Measurements from ENCODE around the gene ACER3. TPM values are rescaled to one million over a fixed set of nuclear protein-coding genes. Genes with fewer than 3 reads are reported as not detected.

Gene ACER3
- total RNA-seq, 6 donors from 2014 or later = 10.5 to 46.7 (median 17.1) TPM

GRCh38 chr11:76843907-76844306 is 16.8 kb upstream of the ACER3 start:
- Histone ChIP-seq H3K9me3 (no peaks in the 10 kb centered on the region), H3K4me3 (no peak overlapping the region), H3K4me1 (peaks cover 5 to 12% (median 9%) of the 10 kb centered on the region in 4 donors), H3K27ac (no peak overlapping the region), H3K36me3 (no peaks in the 10 kb centered on the region), H3K27me3 (no peaks in the 10 kb centered on the region)
- ATAC-seq (ENCODE audit: low FRiP score in 2 of 2) (no peak), DNase-seq (no peak)
- TF ChIP-seq POLR2A (IDR thresholded peaks at IDR 0.05) = no peak
- TF ChIP-seq POLR2AphosphoS5 (IDR thresholded peaks at IDR 0.05) = no peak
- TF ChIP-seq EP300 (IDR thresholded peaks at IDR 0.05) = no peak
- WGBS, 2 donors = 98 to 100% methylated on average over 3 of the region's 3 CpGs

DNA sequence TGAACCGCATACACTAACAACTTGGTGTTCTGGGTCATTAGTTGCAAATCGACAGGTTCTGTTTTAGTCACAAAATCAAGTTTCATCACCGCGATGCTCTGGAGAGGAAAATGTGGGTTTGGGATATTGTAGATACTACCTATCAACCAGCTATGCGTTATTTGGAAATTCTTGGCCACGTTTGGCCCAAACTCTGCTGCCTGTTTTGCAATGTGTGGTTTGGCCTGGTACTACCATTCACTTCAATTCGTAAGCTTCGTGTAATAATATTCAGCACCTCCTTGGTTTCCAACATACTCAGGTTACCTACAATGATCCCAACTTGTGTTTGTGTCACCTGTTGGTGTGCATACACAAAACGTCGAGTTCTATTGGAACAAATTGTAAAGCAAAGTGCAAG is 16.2 kb upstream of the ACER3 start:
- Histone ChIP-seq H3K4me1 (peaks cover 5 to 8% (median 7%) of the 10 kb centered on the region in 4 donors), H3K27me3 (no peaks in the 10 kb centered on the region), H3K9me3 (no peaks in the 10 kb centered on the region), H3K27ac (no peak overlapping the region), H3K36me3 (no peaks in the 10 kb centered on the region), H3K4me3 (no peak overlapping the region)
- TF ChIP-seq EP300 (IDR thresholded peaks at IDR 0.05) (no peak), POLR2AphosphoS5 (IDR thresholded peaks at IDR 0.05) (no peak), POLR2A (IDR thresholded peaks at IDR 0.05) (no peak)
- TF ChIP-seq, protein P1, sequence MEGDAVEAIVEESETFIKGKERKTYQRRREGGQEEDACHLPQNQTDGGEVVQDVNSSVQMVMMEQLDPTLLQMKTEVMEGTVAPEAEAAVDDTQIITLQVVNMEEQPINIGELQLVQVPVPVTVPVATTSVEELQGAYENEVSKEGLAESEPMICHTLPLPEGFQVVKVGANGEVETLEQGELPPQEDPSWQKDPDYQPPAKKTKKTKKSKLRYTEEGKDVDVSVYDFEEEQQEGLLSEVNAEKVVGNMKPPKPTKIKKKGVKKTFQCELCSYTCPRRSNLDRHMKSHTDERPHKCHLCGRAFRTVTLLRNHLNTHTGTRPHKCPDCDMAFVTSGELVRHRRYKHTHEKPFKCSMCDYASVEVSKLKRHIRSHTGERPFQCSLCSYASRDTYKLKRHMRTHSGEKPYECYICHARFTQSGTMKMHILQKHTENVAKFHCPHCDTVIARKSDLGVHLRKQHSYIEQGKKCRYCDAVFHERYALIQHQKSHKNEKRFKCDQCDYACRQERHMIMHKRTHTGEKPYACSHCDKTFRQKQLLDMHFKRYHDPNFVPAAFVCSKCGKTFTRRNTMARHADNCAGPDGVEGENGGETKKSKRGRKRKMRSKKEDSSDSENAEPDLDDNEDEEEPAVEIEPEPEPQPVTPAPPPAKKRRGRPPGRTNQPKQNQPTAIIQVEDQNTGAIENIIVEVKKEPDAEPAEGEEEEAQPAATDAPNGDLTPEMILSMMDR (IDR thresholded peaks at IDR 0.05) = no peak
- 70 to 76% methylated on average over 10 of the region's 10 CpGs for WGBS, 2 donors
- no peak for ATAC-seq (ENCODE audit: low FRiP score in 2 of 2)
- DNase-seq = no peak

- H3K4me3 ChIP-seq = no peak overlapping the region
- no peak for TF ChIP-seq POLR2A (IDR thresholded peaks at IDR 0.05)
- TF ChIP-seq, protein P1 (IDR thresholded peaks at IDR 0.05) = no peak
- no peak for TF ChIP-seq EP300 (IDR thresholded peaks at IDR 0.05)
- no peak for TF ChIP-seq POLR2AphosphoS5 (IDR thresholded peaks at IDR 0.05)
- DNase-seq (no peak), ATAC-seq (ENCODE audit: low FRiP score in 2 of 2) (no peak)
- 87 to 91% methylated on average over 3 of the region's 3 CpGs for WGBS, 2 donors
- no peaks in the 10 kb centered on the region for H3K9me3 ChIP-seq
- H3K36me3 ChIP-seq = no peaks in the 10 kb centered on the region
- no peaks in the 10 kb centered on the region for H3K27me3 ChIP-seq
- H3K4me1 ChIP-seq = peaks cover 5 to 8% (median 7%) of the 10 kb centered on the region in 4 donors
- no peak overlapping the region for H3K27ac ChIP-seq
These were observed 15.6 kb upstream of the ACER3 start for GRCh38 chr11:76845069-76845468.

GRCh38 chr11:76846441-76846840 is 14.3 kb upstream of the ACER3 start:
- no peaks in the 10 kb centered on the region for H3K9me3 ChIP-seq
- H3K36me3 ChIP-seq = no peaks in the 10 kb centered on the region
- 90 to 92% methylated on average over 3 of the region's 3 CpGs for WGBS, 2 donors
- no peak overlapping the region for H3K27ac ChIP-seq
- no peaks in the 10 kb centered on the region for H3K27me3 ChIP-seq
- peaks cover 6 to 8% (median 7%) of the 10 kb centered on the region in 4 donors for H3K4me1 ChIP-seq
- no peak for ATAC-seq (ENCODE audit: low FRiP score in 2 of 2)
- TF ChIP-seq EP300 (IDR thresholded peaks at IDR 0.05) = no peak
- TF ChIP-seq, protein P1 (IDR thresholded peaks at IDR 0.05) = no peak
- TF ChIP-seq POLR2AphosphoS5 (IDR thresholded peaks at IDR 0.05) = no peak
- no peak for TF ChIP-seq POLR2A (IDR thresholded peaks at IDR 0.05)
- DNase-seq = no peak
- no peak overlapping the region for H3K4me3 ChIP-seq

- Histone ChIP-seq H3K9me3 (no peaks in the 10 kb centered on the region), H3K4me3 (no peak overlapping the region), H3K27me3 (no peaks in the 10 kb centered on the region), H3K27ac (no peak overlapping the region), H3K4me1 (peaks cover 6 to 10% (median 8%) of the 10 kb centered on the region in 4 donors), H3K36me3 (no peaks in the 10 kb centered on the region)
- ATAC-seq (ENCODE audit: low FRiP score in 2 of 2) = no peak
- TF ChIP-seq, protein P1 (IDR thresholded peaks at IDR 0.05) = no peak
- no peak for TF ChIP-seq POLR2A (IDR thresholded peaks at IDR 0.05)
- no peak for TF ChIP-seq EP300 (IDR thresholded peaks at IDR 0.05)
- TF ChIP-seq POLR2AphosphoS5 (IDR thresholded peaks at IDR 0.05) = no peak
- WGBS, 2 donors = 96 to 98% methylated on average over 3 of the region's 3 CpGs
- no peak for DNase-seq
These were observed 11.3 kb upstream of the ACER3 start for GRCh38 chr11:76849376-76849775.

Measured in upper lobe of left lung (tissue), 6 donors.